ENCODE data around the gene RIOK1.

GRCh38 chr6:7432391-7433120, 42.9 kb downstream of the RIOK1 start:
- TF ChIP-seq CTCF (IDR thresholded peaks at IDR 0.05) = no peak
- no peak for TF ChIP-seq POLR2AphosphoS5 (IDR thresholded peaks at IDR 0.05)
- TF ChIP-seq POLR2A (IDR thresholded peaks at IDR 0.05) = no peak
